Thyroid gland (tissue), 4 donors: ENCODE data around the gene C11orf21.

ENCODE experiments used
- CTCF ChIP-seq, 6 experiments: fragments of 200-600 bp in 3 of 6; fragments of 450-650 bp in 3 of 6; sonication (generic) in 3 of 6; IDR thresholded peaks; one replicate each; pipeline ENCODE4 v1.5.1; 2016 to 2019; ENCODE audit warnings: antibody characterized with exemption in 6 of 6, mild to moderate bottlenecking in 2 of 6, inconsistent platforms in 1 of 6, moderate library complexity in 1 of 6
- POLR2A ChIP-seq, 2 donors: fragments of 450-650 bp; IDR thresholded peaks; one replicate each; pipeline ENCODE4 v1.6.1; 2017; ENCODE audit warnings: antibody characterized with exemption in 2 of 2, mild to moderate bottlenecking in 2 of 2, moderate library complexity in 1 of 2

DNA sequence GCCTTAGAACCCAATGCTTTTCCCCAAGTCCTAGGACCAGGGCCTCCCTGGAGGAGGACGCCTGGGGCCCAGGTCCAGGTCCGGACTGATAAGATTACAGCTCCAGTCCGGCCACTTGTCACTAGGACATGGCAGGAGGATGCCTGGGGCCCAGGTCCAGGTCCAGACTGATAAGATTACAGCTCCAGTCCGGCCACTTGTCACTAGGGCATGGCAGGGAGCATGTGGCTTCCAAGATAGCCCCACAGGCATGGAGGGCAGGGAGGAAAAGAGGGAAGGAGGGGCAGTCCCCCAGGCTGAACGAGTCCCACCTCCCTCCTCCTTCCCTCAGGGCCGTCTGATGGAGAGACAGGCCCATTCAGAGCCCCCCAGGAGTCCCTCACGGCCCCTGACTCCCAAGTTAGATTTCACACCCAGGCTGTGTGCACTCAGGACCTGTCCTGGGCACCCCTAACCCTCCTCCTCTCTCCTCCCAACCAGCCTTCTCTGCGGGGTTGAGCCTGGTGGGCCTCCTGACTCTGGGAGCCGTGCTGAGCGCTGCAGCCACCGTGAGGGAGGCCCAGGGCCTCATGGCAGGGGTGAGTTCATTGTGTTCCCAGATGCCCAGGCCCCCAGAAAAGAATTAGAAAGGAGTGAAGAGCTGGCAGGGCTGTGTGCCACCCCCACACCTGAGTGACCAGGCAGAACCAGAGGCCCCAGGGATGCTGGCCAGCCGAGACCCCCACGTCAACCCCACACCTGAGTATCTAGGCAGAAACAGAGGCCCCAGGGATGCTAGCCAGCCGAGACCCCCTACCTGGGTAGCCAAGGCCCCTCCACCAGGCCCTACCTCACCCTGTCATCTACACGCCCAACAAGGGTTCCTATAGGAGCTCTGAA, 2.1 kb upstream of the C11orf21 start:
- TF ChIP-seq POLR2A (IDR thresholded peaks at IDR 0.05), result no peak
- no peak for TF ChIP-seq CTCF (IDR thresholded peaks at IDR 0.05)
